K562 (cell line): ENCODE data around the gene CRB2. TPM values are rescaled to one million over a fixed set of nuclear protein-coding genes. Genes with fewer than 3 reads are reported as not detected.

Experiments
- ATAC-seq: fragments of 200-7000 bp; cut with Tn5 transposase; 3 replicates; pipeline ENCODE4 v1.9.1; 2020; ENCODE audit warnings: moderate library complexity
- BruUV-seq: library from RNA; stranded (reverse); fragments of 400-500 nt; replicated peaks from 2 replicates; lab custom pipeline; 2021; lab: Mats Ljungman, UMichigan
- CTCF ChIA-PET: fragments of 300-600 bp; formaldehyde crosslinking; extraction: SDS; loops from one replicate; lab custom pipeline; 2021; ENCODE audit warnings: low intra/inter-chr PET ratio; lab: Yijun Ruan, JAX
- POLR2A ChIA-PET: fragments of 300-600, 350-650 bp; sonication (Branson Sonifier 250); formaldehyde crosslinking; extraction: SDS; loops from one replicate; lab custom pipeline; 2021; ENCODE audit warnings: antibody characterized with exemption, inconsistent platforms; lab: Yijun Ruan, JAX
- DNase-seq, 4 experiments: peaks; one replicate each; pipeline versions ENCODE4 v3.0.0 to v3.0.0-alpha.2; 2011 to 2018; ENCODE audit warnings: low spot score in 3 of 4, mixed read lengths in 3 of 4; ENCODE audit errors: extremely low read depth in 1 of 4
- FAIRE-seq: peaks from 2 replicates; lab custom pipeline; 2011; peaks lifted over from hg19 to GRCh38; lab: Jason Lieb, UNC
- H2AFZ ChIP-seq: 2 replicates; pipeline ENCODE4 v1.6.0; 2011; ENCODE audit warnings: low read depth, low read length, control low read depth, inconsistent platforms
- H3K27ac ChIP-seq: fragments of 200-600 bp; 3 replicates; pipeline ENCODE4 v1.8.0; 2011; ENCODE audit warnings: low read depth, mild to moderate bottlenecking, control low read depth, inconsistent platforms, low read length, moderate library complexity, mixed read lengths; ENCODE audit errors: extremely low read depth
- H3K27me3 ChIP-seq, 2 experiments: fragments of 300-600 bp in 1 of 2; 2 replicates in 1 of 2; 3 replicates in 1 of 2; pipeline versions ENCODE4 v1.6.0 to v1.8.0; 2011; ENCODE audit warnings: inconsistent platforms in 2 of 2, low read length in 2 of 2, mild to moderate bottlenecking in 1 of 2, mixed read lengths in 1 of 2, moderate library complexity in 1 of 2; ENCODE audit not compliant: control insufficient read depth in 2 of 2, insufficient read depth in 2 of 2
- H3K36me3 ChIP-seq: fragments of 300-600 bp; 3 replicates; pipeline ENCODE4 v1.8.0; 2011; ENCODE audit warnings: mild to moderate bottlenecking, low read length, inconsistent platforms; ENCODE audit not compliant: control insufficient read depth, insufficient read depth
- H3K4me1 ChIP-seq, 2 experiments: fragments of 200-600 bp in 1 of 2; replicated peaks in 1 of 2; 2 replicates in 1 of 2; 3 replicates in 1 of 2; pipeline versions ENCODE4 v1.5.1 to v1.8.0; 2011; ENCODE audit warnings: inconsistent platforms in 2 of 2, low read length in 2 of 2, mild to moderate bottlenecking in 1 of 2, mixed read lengths in 1 of 2, moderate library complexity in 1 of 2; ENCODE audit not compliant: control insufficient read depth in 2 of 2, insufficient read depth in 2 of 2
- H3K4me2 ChIP-seq: 2 replicates; pipeline ENCODE4 v1.6.1; 2011; ENCODE audit warnings: low read length, control low read depth, inconsistent platforms, mixed read lengths; ENCODE audit not compliant: insufficient read depth
- H3K4me3 ChIP-seq: fragments of 200-600 bp; sonication (generic), shearing (Covaris generic); 2 replicates; pipeline ENCODE4 v1.5.1; 2016; ENCODE audit warnings: control low read depth, inconsistent platforms
- H3K79me2 ChIP-seq: fragments of 200-600 bp; 3 replicates; pipeline ENCODE4 v1.8.0; 2011; ENCODE audit warnings: low read length, inconsistent platforms; ENCODE audit not compliant: control insufficient read depth, insufficient read depth
- H3K9ac ChIP-seq, 2 experiments: 2 replicates each; pipeline versions ENCODE4 v1.6.0 to v1.6.1; 2011; ENCODE audit warnings: low read depth in 2 of 2, low read length in 2 of 2, control low read depth in 1 of 2, inconsistent platforms in 1 of 2, mild to moderate bottlenecking in 1 of 2, mixed read lengths in 1 of 2; ENCODE audit not compliant: insufficient read depth in 1 of 2
- H3K9me1 ChIP-seq: one replicate; pipeline ENCODE4 v1.6.0; 2011; ENCODE audit warnings: inconsistent platforms, mild to moderate bottlenecking, low read length, moderate library complexity; ENCODE audit not compliant: control insufficient read depth, insufficient read depth
- H3K9me3 ChIP-seq: replicated peaks from 2 replicates; pipeline ENCODE4 v1.5.1; 2011; ENCODE audit warnings: low read depth, low read length, inconsistent platforms; ENCODE audit not compliant: control insufficient read depth, insufficient read depth
- H4K20me1 ChIP-seq: replicated peaks from 2 replicates; pipeline ENCODE4 v1.6.1; 2011; ENCODE audit warnings: low read length, inconsistent platforms, mixed read lengths; ENCODE audit not compliant: control insufficient read depth, insufficient read depth
- DPF2 ChIP-seq: fragments of 450-650 bp; IDR thresholded peaks from 2 replicates; pipeline ENCODE4 v1.6.1; 2016
- EZH2 ChIP-seq: IDR thresholded peaks from 2 replicates; pipeline ENCODE4 v1.6.1; 2012; ENCODE audit warnings: low read depth, mild to moderate bottlenecking, inconsistent platforms, low read length, borderline replicate concordance
- KHSRP ChIP-seq: fragments of 450-650 bp; IDR thresholded peaks from 2 replicates; pipeline ENCODE4 v1.6.1; 2017
- MXD1 ChIP-seq: fragments of 250-450 bp; sonication (Bioruptor Pico); IDR thresholded peaks from 2 replicates; pipeline ENCODE4 v1.8.0; 2021; ENCODE audit warnings: borderline replicate concordance, mild to moderate bottlenecking, moderate library complexity; ENCODE audit not compliant: poor library complexity, severe bottlenecking
- NCOR1 ChIP-seq: fragments of 450-650 bp; IDR thresholded peaks from 2 replicates; pipeline ENCODE4 v1.6.1; 2016; ENCODE audit warnings: mild to moderate bottlenecking, moderate library complexity
- RBFOX2 ChIP-seq: fragments of 200-400 bp; formaldehyde crosslinking; IDR thresholded peaks from 2 replicates; pipeline ENCODE4 v1.6.1; 2017; ENCODE audit warnings: low read depth, mild to moderate bottlenecking, low read length, moderate library complexity
- SIRT6 ChIP-seq: IDR thresholded peaks from one replicate; pipeline ENCODE4 v1.6.1; 2012; ENCODE audit warnings: low read depth, mild to moderate bottlenecking, control low read depth, inconsistent platforms, low read length, moderate library complexity
- STAG1 ChIP-seq: sonication (generic); formaldehyde crosslinking; IDR thresholded peaks from 2 replicates; pipeline ENCODE4 v1.5.0; 2020; ENCODE audit warnings: missing genetic modification reagents, borderline replicate concordance
- ZBTB17 ChIP-seq: fragments of 450-650 bp; formaldehyde crosslinking; IDR thresholded peaks from 2 replicates; pipeline ENCODE4 v1.4.0; 2020; ENCODE audit warnings: mild to moderate bottlenecking
- WGBS: fragments of 100-300 bp; shearing (Covaris generic); methylation state at CpG from one replicate; pipeline ENCODE4 v1.1.6; 2016; ENCODE audit warnings: low coverage, mixed read lengths; ENCODE audit not compliant: insufficient coverage; ENCODE audit errors: missing lambda C conversion rate; 5-methylcytosine and 5-hydroxymethylcytosine counted together
- in situ Hi-C: fragments of 300-500 bp; cut with MboI; formaldehyde crosslinking; loops from 4 replicates; pipeline ENCODE4 v1.15.0; 2018; ENCODE audit warnings: inconsistent platforms, mixed read lengths
- intact Hi-C: fragments of 100-400 bp; cut with micrococcal nuclease; formaldehyde crosslinking; loops from 2 replicates; pipeline ENCODE4 v1.14.2; 2022
- polyA plus RNA-seq, 8 experiments: library from polyadenylated mRNA; depleted of rRNA in 4 of 8; stranded (reverse) in 5 of 8; unstranded in 3 of 8; fragments of >200 nt; fragmentation: Nextera tagmentation in 2 of 8; fragmentation: Illumina TruSeq in 1 of 8; extraction: Ambion mirVana in 2 of 8; extraction: Trizol in 1 of 8; gene quantifications; 2 replicates each; pipeline versions ENCODE4 v1.2.1 to v1.2.3, GENCODE V29; 2011 to 2014; ENCODE audit warnings: inconsistent platforms in 1 of 8, missing spikeins in 1 of 8
- total RNA-seq, 7 experiments: library from RNA; depleted of rRNA in 6 of 7; stranded (reverse); fragments of >200 nt in 6 of 7; fragmentation: Illumina TruSeq in 2 of 7; extraction: Trizol in 2 of 7; gene quantifications; 2 replicates each; pipeline versions ENCODE4 v1.2.1 to v1.2.3, GENCODE V29; 2011 to 2021; ENCODE audit warnings: low replicate concordance in 1 of 7
- TF ChIP-seq, protein P1 (sequence below): sonication (generic); IDR thresholded peaks from 2 replicates; pipeline ENCODE4 v1.6.1; 2016

The CRB2 gene
- total and polyA plus RNA-seq, 9 of the 15 experiments (the other 6 are each of a cell fraction or from before 2014, with no cell fraction given): 0.13 to 1.2 (median 0.25) TPM; not detected in 2

DNA sequence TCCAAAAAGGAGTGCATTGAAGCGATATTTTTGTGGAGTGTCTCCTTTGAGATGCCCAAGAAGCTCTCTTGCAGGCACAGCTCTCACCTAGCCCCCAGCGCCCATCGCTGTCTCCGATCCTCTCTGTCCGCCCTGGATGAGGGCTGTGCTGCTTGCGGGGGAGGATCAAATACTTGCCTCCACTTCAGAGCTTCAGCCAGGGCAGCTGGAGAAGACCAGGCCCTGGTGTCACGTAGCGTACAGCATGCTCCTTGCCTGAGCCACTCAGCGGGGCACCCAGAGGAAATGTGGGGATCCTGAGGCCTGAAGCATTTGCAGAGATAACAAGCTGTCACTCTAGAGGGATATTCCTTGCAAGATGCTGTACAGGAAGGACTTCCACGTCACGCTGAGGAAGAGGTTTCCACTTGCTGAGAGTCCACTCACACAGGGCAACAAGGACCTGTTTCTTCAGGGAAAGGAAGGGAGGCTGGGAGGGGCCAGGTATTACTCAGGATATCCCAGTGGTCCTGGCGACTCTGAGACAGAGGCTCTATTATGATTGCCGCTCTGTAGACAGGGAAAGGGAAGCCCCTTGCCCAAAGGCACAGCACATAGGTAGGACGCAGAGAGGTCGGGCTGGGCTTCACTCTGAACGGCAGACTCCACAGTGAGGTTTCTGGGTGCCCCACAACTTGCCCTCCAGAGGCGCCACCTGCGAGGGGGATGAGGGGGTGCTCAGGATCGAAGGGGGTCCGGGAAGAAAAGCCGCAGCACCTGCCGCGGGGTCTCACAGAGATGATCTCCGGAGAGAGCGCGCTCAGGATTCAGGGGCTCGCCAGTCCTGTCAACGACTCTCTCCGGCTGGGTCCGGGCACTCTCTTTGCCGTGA is 64.0 kb downstream of the CRB2 start:
- 83% methylated on average over 30 of the region's 31 CpGs for WGBS

More for the DNA sequence above, 64.0 kb downstream of the CRB2 start:
- Histone ChIP-seq H3K79me2 (no peaks in the 10 kb centered on the region), H3K4me1 (no peaks in the 10 kb centered on the region), H3K9me3 (no peaks in the 10 kb centered on the region), H3K4me3 (no peak overlapping the region), H3K9ac (no peak overlapping the region; a peak in 1 of 4 replicates), H3K27me3 (no peaks in the 10 kb centered on the region)
- ATAC-seq (no peak), FAIRE-seq (no peak)
- CTCF ChIA-PET: no interaction called here
- in situ Hi-C loops: no loop called here
- intact Hi-C loops: no loop called here
- no TSS peak for BruUV-seq
- no peak for TF ChIP-seq ZBTB17 (CRISPR knock-in tag)
- TF ChIP-seq SIRT6: no peak
- TF ChIP-seq MXD1 (CRISPR knock-in tag): no peak
- TF ChIP-seq NCOR1: no peak
- TF ChIP-seq, protein P1, sequence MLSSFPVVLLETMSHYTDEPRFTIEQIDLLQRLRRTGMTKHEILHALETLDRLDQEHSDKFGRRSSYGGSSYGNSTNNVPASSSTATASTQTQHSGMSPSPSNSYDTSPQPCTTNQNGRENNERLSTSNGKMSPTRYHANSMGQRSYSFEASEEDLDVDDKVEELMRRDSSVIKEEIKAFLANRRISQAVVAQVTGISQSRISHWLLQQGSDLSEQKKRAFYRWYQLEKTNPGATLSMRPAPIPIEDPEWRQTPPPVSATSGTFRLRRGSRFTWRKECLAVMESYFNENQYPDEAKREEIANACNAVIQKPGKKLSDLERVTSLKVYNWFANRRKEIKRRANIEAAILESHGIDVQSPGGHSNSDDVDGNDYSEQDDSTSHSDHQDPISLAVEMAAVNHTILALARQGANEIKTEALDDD: no peak
- TF ChIP-seq DPF2: no peak
- TF ChIP-seq EZH2: no peak
- no peak for TF ChIP-seq RBFOX2
- no peak for TF ChIP-seq STAG1 (CRISPR knock-in tag)
- no peak for TF ChIP-seq KHSRP
- TF ChIP-seq, all 486 proteins: peak for 0
- no peaks in the 10 kb centered on the region; the same call in none of the 2 replicates for H4K20me1 ChIP-seq
- H3K27ac ChIP-seq: no peak overlapping the region
- no peak overlapping the region for H2AFZ ChIP-seq
- no peaks in the 10 kb centered on the region for H3K36me3 ChIP-seq
- no peak overlapping the region for H3K4me2 ChIP-seq
- H3K9me1 ChIP-seq: no peaks in the 10 kb centered on the region
- no peak for DNase-seq
- POLR2A ChIA-PET: interaction anchor here (0.6 to 1.1 kb wide), 3 partner anchors 11 to 310 kb away, joined by 3 to 4 read pairs (median 3); no protein-coding TSS in a partner anchor
